A549 (cell line): ENCODE data around the gene MYADM. TPM values are rescaled to one million over a fixed set of nuclear protein-coding genes. Genes with fewer than 3 reads are reported as not detected.

Experiments
- ATAC-seq, 2 experiments: fragments of 200-7000 bp in 1 of 2; fragments of >200 bp in 1 of 2; cut with Nextera tagmentation in 1 of 2; cut with Tn5 transposase in 1 of 2; 3 replicates each; pipeline versions ENCODE4 v1.8.0 to v1.9.1; 2018 to 2020; ENCODE audit warnings: mild to moderate bottlenecking in 1 of 2, moderate library complexity in 1 of 2
- CTCF ChIA-PET: fragments of 300-600 bp; sonication (Branson Sonifier 250); formaldehyde crosslinking; extraction: SDS; loops from one replicate; lab custom pipeline; 2021; ENCODE audit warnings: antibody characterized with exemption, inconsistent platforms; lab: Yijun Ruan, JAX
- POLR2A ChIA-PET: fragments of 350-600 bp; formaldehyde crosslinking; extraction: SDS; loops from one replicate; lab custom pipeline; 2021; ENCODE audit warnings: antibody characterized with exemption, inconsistent platforms; lab: Yijun Ruan, JAX
- DNase-seq, 2 experiments: peaks; one replicate each; pipeline versions ENCODE4 v3.0.0 to v3.0.0-alpha.2; 2011 to 2016; ENCODE audit warnings: low read depth in 1 of 2, low spot score in 1 of 2
- FAIRE-seq: peaks from 2 replicates; lab custom pipeline; 2011; peaks lifted over from hg19 to GRCh38; lab: Jason Lieb, UNC
- H3K27ac ChIP-seq, 2 experiments: fragments of >200 bp; sonication (Bioruptor Twin); formaldehyde crosslinking; 3 replicates each; pipeline ENCODE4 v1.5.1; 2016 to 2017
- H3K4me1 ChIP-seq: fragments of >200 bp; sonication (Bioruptor Twin); formaldehyde crosslinking; 3 replicates; pipeline ENCODE4 v1.6.1; 2016
- H3K4me2 ChIP-seq: fragments of >200 bp; sonication (Bioruptor Twin); formaldehyde crosslinking; 3 replicates; pipeline ENCODE4 v1.6.1; 2016
- H3K4me3 ChIP-seq: fragments of >200 bp; sonication (Bioruptor Twin); formaldehyde crosslinking; 3 replicates; pipeline ENCODE4 v1.5.1; 2016
- H3K9me3 ChIP-seq: fragments of >200 bp; sonication (Bioruptor Twin); formaldehyde crosslinking; 3 replicates; pipeline ENCODE4 v1.6.1; 2016
- ATOH8 ChIP-seq: fragments of 250-450 bp; sonication (Bioruptor Pico); IDR thresholded peaks from 2 replicates; pipeline ENCODE4 v1.5.0; 2020; ENCODE audit warnings: low read depth, mild to moderate bottlenecking, moderate library complexity
- BCL3 ChIP-seq: fragments of >200 bp; sonication (Bioruptor Twin); formaldehyde crosslinking; IDR thresholded peaks from 3 replicates; pipeline ENCODE4 v1.6.1; 2016
- BHLHE40 ChIP-seq: IDR thresholded peaks from 2 replicates; pipeline ENCODE4 v1.6.1; 2012; ENCODE audit warnings: low read depth, low read length, inconsistent platforms
- CBX2 ChIP-seq: fragments of 200-600 bp; sonication (generic); IDR thresholded peaks from 2 replicates; pipeline ENCODE4 v1.6.1; 2016; ENCODE audit warnings: low read depth, mild to moderate bottlenecking, borderline replicate concordance
- CEBPB ChIP-seq, 2 experiments: fragments of >200 bp in 1 of 2; sonication (Bioruptor Twin) in 1 of 2; formaldehyde crosslinking in 1 of 2; IDR thresholded peaks; 2 replicates each; pipeline ENCODE4 v1.6.1; 2012 to 2016
- CHD4 ChIP-seq: fragments of 200-600 bp; sonication (generic); IDR thresholded peaks from 2 replicates; pipeline ENCODE4 v1.6.1; 2016; ENCODE audit warnings: antibody characterized with exemption, mild to moderate bottlenecking, borderline replicate concordance
- E2F6 ChIP-seq: IDR thresholded peaks from 2 replicates; pipeline ENCODE4 v1.6.1; 2012; ENCODE audit warnings: low read depth, borderline replicate concordance
- EHF ChIP-seq: fragments of 250-450 bp; sonication (Bioruptor Pico); IDR thresholded peaks from 2 replicates; pipeline ENCODE4 v1.5.0; 2020; ENCODE audit warnings: mild to moderate bottlenecking
- FOSB ChIP-seq: fragments of 250-450 bp; sonication (Bioruptor Pico); IDR thresholded peaks from 2 replicates; pipeline ENCODE4 v1.5.0; 2020; ENCODE audit warnings: mild to moderate bottlenecking, moderate library complexity
- HEYL ChIP-seq: fragments of 250-450 bp; sonication (Bioruptor Pico); IDR thresholded peaks from 2 replicates; pipeline ENCODE4 v1.8.0; 2021; ENCODE audit warnings: mild to moderate bottlenecking, moderate library complexity
- HMGXB4 ChIP-seq: fragments of 250-450 bp; sonication (Bioruptor Pico); IDR thresholded peaks from 2 replicates; pipeline ENCODE4 v1.5.0; 2021; ENCODE audit warnings: mild to moderate bottlenecking, moderate library complexity, borderline replicate concordance
- HOXA7 ChIP-seq: fragments of 250-450 bp; sonication (Bioruptor Pico); IDR thresholded peaks from 2 replicates; pipeline ENCODE4 v1.5.0; 2020; ENCODE audit warnings: mild to moderate bottlenecking, moderate library complexity
- HOXB13 ChIP-seq: fragments of 250-450 bp; sonication (Bioruptor Pico); IDR thresholded peaks from 2 replicates; pipeline ENCODE4 v1.5.0; 2020; ENCODE audit warnings: low read depth, mild to moderate bottlenecking, moderate library complexity
- HOXB5 ChIP-seq: fragments of 250-450 bp; sonication (Bioruptor Pico); IDR thresholded peaks from 2 replicates; pipeline ENCODE4 v1.5.0; 2020; ENCODE audit warnings: mild to moderate bottlenecking, moderate library complexity
- PBX3 ChIP-seq: IDR thresholded peaks from 2 replicates; pipeline ENCODE4 v1.6.1; 2012
- PHF8 ChIP-seq: fragments of 200-600 bp; sonication (generic); IDR thresholded peaks from 2 replicates; pipeline ENCODE4 v1.6.1; 2016; ENCODE audit warnings: low read depth, mild to moderate bottlenecking, antibody characterized with exemption, moderate library complexity, borderline replicate concordance
- TFCP2L1 ChIP-seq: fragments of 250-450 bp; sonication (Bioruptor Pico); IDR thresholded peaks from 2 replicates; pipeline ENCODE4 v1.5.0; 2021; ENCODE audit warnings: mild to moderate bottlenecking
- TP53 ChIP-seq: fragments of 250-450 bp; sonication (Bioruptor Pico); IDR thresholded peaks from 2 replicates; pipeline ENCODE4 v1.5.0; 2021; ENCODE audit warnings: mild to moderate bottlenecking, moderate library complexity
- WGBS: methylation state at CpG from one replicate; pipeline ENCODE4 v1.1.6; 2017; ENCODE audit errors: missing lambda C conversion rate; 5-methylcytosine and 5-hydroxymethylcytosine counted together
- polyA plus RNA-seq, 4 experiments: library from polyadenylated mRNA; depleted of rRNA in 3 of 4; stranded (reverse); fragments of >200 nt; fragmentation: RNase III in 1 of 4; extraction: RNeasy Plus Mini Kit Qiagen cat#74134 plus additional on column Dnase treatment in 1 of 4; gene quantifications; 2 replicates in 3 of 4; 3 replicates in 1 of 4; pipeline ENCODE4 v1.2.3, GENCODE V29; 2011 to 2017

MYADM gene
- polyA plus RNA-seq, 2 of the 4 experiments (the other 2 are of a cell fraction), result 37.7 to 90.7 TPM

- peak in 1 of 2 experiments; percentile 29; a peak in 1 of 4 replicates for TF ChIP-seq CEBPB (IDR thresholded peaks at IDR 0.05)
- TF ChIP-seq PBX3, result peak; percentile 24; the same call in 1 of the 2 replicates
- peak; percentile 87 for TF ChIP-seq TFCP2L1 (CRISPR knock-in tag)
- peak; percentile 70 for TF ChIP-seq E2F6
- peak; percentile 38; the same call in 1 of the 3 replicates for TF ChIP-seq BCL3
- peak; percentile 93 for TF ChIP-seq HOXA7
- peak; percentile 58; the same call in 1 of the 2 replicates for TF ChIP-seq PHF8
These were observed 1.5 kb upstream of the MYADM start (continued) for GRCh38 chr19:53865918-53866864.

- H3K27ac ChIP-seq, result peak overlapping the region; percentile 94
- no peaks in the 10 kb centered on the region for H3K9me3 ChIP-seq
- TF ChIP-seq CBX2 (no peak), HEYL (CRISPR knock-in tag) (no peak), FOSB (CRISPR knock-in tag) (peak; percentile 19; the same call in 1 of the 2 replicates), TFCP2L1 (CRISPR knock-in tag) (peak; percentile 77; the same call in 1 of the 2 replicates), HOXB13 (CRISPR knock-in tag) (peak; percentile 54; the same call in 1 of the 2 replicates), HMGXB4 (CRISPR knock-in tag) (peak; percentile 53; the same call in 1 of the 2 replicates), HOXA7 (peak; percentile 81), EHF (CRISPR knock-in tag) (0 out of 2 replicates have a peak, but pooled peaks have one; percentile 10), PHF8 (no peak; the same call in 1 of the 2 replicates), ATOH8 (CRISPR knock-in tag) (no peak; the same call in 1 of the 2 replicates), BHLHE40 (no peak), CHD4 (0 out of 2 replicates have a peak, but pooled peaks have one; percentile 42), TP53 (CRISPR knock-in tag) (0 out of 2 replicates have a peak, but pooled peaks have one; percentile 40), HOXB5 (CRISPR knock-in tag) (no peak), PBX3 (no peak)
- ChIA-PET CTCF (interaction anchor here (0.9 to 3.6 kb wide), 10 partner anchors 9 to 164 kb away, joined by 3 to 22 read pairs (median 10); partner anchors contain the start of gene PRKCG), POLR2A (interaction anchor here (1.0 to 4.2 kb wide), 13 partner anchors 10 to 323 kb away, joined by 4 to 54 read pairs (median 10); partner anchors contain the start of genes CNOT3, MBOAT7 and PRKCG)
- peak in 1 of 2 experiments; percentile 0; a peak in 2 of 6 replicates for ATAC-seq
- H3K4me2 ChIP-seq, result peak overlapping the region; percentile 93
- H3K4me1 ChIP-seq, result peaks cover 34% of the 10 kb centered on the region
- DNase-seq, result no peak
- peak overlapping the region; percentile 69 for H3K4me3 ChIP-seq
- 3% methylated on average over 14 of the region's 14 CpGs for WGBS
- no peak for FAIRE-seq
These were observed 838 bp upstream of the MYADM start for GRCh38 chr19:53866865-53867224.
